Stimulated activated CD8-positive, alpha-beta memory T cell treated with anti-CD3 and anti-CD28 coated beads, Interleukin-12 subunit alpha, Interleukin-12 subunit beta, amount 100 ng/mL, for 4 hours (primary cell): ENCODE results near the gene SGK1.

ENCODE experiments used
- DNase-seq: peaks from one replicate; pipeline ENCODE4 v3.0.0-alpha.2; 2020; ENCODE audit warnings: low read depth

Gene SGK1

DNA sequence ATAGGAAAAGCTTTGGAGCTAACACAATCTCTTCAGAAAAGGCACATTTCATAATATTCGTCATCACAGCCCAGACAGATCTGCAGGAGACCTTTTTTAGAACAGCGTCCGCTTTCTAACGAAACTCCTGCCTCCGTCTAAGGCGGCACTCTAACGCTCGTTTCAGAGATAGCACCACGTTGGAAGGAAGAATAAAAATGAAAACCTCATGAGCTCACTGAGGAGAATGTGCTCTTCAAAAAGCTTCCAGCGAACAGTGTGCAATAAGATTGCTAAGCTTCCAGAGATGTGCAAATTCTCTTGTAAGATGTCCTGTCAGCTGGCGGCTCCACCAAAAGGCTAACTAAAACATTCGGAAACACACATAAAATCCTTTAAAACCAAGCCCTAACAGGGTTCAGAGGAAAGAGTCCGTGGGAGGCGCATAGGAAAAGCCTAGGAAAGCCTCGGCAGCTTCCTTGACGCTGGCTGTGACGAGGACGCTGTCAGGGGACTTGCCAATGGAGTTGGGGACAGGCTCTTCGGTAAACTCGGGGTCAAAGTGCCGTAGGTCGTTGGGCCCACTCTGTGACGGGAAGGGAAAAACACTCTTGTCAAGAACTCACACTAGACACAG is 147.9 kb downstream of the SGK1 start:
- DNase-seq: no peak

DNA sequence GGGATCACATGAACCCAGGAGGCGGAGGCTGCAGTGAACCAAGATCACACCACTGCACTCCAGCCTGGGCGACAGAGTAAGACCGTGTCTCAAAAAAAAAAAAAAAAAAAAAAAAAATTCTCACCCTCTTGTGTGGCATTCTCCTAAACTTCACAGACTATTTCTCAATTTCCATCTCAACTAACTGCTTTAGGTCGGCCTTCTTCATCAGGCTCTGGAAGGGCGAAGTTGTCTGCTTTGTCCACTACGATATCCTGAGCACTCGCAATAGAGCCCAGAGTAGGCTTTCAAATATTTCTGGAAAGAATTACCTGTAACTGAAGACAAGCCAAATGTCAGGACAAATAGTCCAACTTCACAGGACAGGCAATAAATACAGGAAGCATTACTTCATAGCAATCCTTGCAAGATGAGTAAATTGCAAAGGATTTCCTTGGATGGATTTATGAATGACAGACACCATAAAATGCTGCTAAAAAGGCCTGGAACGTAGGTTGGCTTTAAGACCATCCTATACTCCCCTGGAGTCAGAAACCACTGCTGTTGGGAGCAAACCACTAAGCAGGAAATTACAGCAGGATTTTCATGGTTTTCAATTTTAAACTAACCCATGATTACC is 149.2 kb downstream of the SGK1 start:
- no peak for DNase-seq

DNA sequence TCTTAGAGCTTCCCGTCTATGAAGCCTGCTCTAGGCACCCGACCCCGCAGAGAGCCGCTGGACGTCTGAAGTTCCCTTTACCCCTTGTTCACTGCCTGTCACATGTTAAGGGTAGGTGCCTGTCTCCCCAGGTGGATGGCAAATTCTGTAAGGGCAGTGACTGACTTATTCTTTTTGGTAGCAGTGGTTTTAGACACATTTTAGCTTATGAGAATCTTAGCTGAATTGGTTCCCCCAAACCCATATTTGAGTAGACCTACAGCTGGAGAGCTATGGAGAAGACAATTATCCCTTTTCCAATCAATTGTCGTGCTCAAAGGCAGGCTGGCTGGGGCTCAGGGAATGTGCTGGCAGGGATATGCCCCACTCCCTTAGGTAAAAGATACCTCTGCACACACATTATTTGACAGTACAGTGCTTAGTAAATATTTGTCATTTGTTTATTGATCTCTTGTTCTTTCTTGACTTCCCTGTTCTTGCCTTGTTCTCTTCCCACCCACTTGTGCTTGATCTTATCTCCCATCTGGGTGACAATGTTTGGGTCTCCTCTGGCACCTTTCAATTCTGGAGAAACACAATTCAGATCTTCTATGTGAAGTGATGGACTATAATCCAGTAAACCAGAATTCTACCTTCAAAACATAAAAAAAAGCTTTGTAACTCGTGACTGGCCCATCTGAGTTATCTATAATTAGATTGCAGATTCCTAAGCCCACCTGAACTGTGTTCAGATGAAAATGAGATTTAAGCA is 151.2 kb downstream of the SGK1 start:
- no peak for DNase-seq

DNA sequence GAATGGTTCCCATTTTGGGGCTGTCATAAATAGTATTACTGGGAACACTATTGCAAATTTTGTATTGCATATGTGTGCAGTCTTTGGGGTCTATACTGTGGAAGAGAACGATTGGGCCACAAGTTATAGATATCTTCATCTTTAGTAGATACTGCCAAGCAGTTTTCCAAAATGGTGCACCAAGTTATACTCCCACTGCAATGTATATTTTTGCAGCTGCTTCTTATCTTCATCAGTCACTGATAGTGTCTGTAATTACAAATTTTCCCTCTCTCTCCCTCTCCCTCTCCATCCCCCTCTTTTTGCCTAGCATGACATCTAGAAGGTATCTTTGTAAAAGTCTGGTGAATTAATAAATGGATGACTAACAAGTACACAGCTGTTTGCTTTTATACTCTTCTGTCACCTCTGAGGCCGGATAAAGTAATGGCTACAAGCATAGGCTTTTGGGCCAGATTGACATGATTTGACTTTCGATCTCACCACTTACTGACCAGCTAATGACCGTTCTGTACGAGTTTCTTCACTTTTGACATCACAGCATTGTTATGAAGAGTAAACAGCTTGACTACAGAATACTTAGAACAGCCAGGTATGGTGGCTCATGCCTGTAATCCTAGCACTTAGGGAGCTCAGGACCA is 152.2 kb downstream of the SGK1 start:
- DNase-seq: no peak

DNA sequence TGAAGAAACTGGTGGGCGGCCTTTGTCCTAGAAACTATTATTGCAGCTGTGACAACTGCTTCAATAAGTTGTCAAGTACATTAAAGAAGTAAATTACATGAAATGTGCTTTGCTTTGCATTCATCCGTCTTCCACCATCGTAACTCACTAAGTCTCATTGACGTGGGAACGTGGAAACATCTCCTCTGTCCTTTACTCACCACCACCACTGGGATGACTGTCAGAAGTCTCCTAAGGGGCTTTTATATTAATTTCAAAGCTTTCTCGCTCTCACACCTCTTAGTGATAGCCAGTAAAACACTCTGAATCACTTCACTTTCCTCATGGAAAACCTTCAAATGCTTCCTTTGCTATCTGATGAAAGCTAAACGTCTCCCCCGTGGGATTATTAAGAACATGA is 153.6 kb downstream of the SGK1 start:
- no peak for DNase-seq

DNA sequence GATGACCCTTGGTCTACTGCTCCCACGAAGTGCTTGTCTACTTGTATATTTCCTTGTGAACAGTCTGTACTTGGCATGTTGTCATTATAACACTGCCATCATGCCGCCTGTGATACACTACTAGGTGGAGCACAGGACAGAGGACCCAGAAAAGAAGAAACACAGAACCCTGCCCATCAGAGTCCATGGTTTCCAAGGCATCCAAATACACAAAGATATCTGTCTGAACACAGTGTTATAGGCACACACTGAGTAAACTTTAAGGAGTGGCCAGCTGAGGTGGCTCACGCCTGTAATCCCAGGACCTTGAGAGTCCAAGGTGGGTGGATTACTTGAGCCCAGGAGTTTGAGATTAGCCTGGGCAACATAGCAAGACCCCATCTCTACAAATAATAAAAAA is 155.0 kb downstream of the SGK1 start:
- no peak for DNase-seq

DNA sequence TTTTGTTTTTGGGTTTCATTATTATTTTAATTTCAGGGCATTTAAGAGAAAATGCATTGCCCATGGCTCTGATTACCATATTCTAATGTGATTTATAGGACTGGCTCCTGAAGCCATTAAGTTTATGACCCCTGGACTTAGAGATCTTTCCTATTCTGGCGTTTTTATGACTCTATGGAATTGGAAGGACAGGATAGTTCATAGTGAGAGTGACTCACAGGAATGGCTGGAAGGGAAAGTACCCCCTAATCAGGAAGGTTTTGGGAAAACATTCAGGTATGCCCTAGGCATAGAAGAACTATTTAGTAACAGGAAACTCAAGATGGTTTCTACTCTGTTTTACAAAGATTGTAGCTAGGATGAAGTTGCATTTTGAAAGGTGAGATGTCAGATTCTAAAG is 156.9 kb downstream of the SGK1 start:
- DNase-seq: no peak

DNA sequence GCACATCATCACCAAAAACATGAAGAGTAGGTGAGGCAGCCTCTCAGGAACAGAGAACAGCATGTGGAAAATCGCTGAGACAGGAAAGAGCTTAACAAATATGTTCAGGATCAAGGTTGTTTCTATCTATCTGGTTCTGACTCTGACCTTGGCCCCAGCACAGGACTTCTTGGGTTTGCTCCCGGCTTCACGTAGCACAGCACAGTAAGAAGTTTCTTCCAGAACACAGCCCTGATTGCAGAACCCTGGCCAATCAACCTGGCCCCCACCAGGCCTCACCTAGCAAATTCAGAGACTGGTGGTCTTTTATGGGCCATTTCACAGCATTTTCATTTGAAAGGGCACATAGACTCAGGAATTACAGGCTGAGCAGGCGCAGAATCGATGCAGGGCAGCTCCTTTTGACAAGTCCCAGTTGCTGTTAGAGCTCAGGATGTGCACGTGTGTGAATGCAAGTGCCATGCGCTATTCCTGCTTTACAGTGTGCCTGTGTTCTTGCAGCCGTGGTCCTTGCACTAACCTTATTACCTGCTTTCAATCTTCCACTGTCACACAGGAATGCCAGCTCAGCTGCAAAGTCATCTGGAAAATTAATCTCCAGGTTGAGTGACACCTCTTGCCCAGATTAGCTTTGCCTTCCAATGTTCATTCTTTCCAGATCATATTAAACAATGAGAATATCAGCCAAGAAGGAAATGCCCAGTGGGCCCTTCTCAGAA is 165.0 kb downstream of the SGK1 start:
- no peak for DNase-seq

DNA sequence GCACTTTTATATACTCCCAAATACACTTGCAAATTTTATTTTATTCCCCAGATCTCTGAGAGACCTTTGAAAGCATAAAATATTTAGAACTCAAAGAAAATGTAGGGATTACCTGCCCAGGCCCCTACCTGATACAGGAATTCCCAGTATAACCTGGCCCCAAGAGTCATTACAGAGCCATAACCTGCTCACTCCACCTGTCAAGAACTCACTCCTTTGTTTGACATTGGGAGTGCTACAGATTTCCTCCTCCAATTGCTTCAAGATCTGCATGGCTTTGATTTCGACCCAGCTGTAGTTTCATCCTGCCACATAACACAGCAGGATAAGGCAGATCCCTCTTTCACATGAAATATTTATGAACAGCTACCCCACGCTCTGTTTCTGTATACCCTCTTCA is 169.3 kb downstream of the SGK1 start:
- no peak for DNase-seq

DNA sequence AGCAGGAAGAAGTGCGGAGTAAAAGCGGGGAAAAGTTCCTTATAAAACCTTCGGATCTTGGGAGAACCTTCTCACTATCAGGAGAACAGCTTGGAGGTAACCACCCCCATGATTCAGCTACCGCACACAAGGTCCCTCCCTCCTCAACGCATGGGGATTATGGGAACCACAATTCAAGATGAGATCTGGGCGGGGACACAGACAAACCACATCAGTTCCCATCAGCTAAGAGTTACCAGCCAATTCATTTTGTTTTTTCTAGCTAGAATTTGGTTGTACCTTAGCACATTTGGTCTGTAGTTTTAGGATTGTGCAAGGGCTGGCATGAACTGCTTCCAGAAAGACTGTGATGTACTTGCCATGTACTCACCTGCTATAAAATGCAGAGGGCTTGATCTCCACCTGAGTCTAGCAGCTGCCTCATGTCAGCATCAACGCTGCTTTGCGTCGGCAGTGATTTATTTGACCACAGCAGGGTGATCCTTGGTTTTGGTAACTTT is 170.8 kb downstream of the SGK1 start:
- DNase-seq: no peak

DNA sequence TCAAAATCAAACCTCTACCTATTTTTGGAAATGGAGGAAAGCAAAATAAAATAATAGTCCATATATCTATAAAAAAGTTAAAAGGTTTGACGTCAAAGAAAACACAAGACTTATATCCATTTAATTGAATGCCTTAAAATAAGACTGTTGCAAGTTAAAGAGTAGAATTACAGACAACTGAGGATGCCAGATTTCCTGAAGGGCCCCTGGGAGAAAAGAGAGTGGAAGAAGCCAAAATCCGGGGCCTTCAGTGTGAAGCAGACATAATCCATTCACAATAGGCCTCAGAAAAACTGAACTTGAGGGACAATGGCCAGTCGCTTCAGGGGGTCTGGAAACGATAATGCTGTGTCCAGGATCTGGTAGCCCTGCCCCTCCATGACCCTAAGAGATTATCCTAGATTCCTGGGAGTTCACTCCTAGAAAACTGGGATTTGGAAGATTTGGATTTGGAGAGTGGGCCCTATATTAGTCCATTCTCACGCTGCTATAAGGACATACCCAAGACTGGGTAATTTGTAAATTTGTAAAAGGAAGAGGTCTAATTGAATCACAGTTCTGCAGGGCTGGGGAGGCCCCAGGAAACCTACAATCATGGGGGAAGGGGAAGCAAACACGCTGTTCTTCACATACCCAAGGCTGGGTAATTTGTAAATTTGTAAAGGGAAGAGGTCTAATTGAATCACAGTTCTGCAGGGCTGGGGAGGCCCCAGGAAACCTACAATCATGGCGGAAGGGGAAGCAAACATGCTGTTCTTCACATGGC is 171.5 kb downstream of the SGK1 start:
- DNase-seq: no peak

DNA sequence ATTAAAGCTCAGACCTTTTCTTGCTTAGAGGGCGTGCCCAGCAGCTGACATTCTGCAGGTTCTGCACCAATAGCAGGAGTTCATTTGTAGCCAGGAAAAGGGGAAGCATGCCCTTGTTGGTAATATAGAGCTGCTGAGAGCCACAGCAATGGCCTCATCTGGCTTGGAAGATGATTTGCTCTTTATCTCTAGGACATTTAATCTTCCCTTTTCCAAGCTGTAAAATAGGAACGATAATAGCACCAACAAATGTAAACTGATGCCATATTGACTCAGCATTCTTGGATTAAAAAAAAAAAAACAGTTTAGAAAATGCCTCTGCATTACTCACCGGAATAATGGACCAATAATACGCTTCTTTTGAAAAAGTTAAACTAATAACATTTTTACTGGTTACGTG is 172.1 kb downstream of the SGK1 start:
- DNase-seq: no peak

DNA sequence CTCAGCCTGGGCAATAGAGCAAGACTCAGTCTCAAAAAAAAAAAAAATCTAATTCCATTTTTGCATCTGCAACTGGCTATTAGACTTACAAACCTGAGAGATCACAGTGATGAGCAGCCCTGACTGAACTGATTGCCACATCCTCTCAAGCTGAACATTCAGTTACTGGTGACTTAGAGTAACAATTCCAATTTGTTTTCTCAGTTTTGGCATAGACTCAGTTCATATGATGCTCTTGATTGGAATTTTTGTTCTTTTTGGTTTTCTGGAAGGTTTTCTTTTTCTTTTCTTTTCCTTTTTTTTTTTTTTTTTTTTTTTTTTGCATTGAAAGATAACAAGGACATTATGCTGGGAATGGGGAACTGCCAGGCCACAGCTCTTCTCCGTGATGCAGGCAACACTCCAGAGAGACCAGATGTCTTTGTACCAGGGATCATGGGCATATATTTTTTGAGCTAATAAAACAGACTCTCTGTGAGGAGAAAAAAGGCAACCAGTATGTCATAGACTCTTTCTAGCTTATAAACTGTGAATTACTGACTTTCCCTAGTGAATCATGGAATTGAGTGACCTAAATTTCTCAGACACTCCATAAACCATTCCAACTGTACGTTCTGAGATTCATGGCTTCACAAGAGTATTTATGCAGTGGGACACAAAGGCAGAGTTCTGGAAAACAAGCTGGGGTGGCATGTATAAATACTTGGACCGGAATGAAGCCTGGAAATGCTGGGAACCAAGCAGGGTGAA is 179.5 kb downstream of the SGK1 start:
- DNase-seq: no peak

DNA sequence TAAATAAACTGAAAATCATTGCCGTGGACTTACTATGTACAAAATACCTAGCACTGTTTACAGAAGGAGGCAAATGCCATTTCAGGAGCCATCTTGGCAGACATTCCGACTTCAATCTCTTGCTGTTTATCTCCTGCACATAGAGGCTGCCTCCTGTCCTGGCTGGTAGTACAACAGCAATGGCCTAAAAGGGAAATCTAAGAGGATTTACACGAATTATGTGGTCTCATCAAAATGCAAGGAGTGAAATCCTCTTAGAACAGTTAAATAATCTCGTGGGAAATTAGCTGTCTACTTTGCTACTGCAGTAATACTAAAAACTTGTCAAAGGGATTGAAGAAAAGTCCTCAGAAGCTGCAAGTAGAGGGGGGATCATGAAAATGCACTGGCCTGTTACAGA is 183.3 kb downstream of the SGK1 start:
- no peak for DNase-seq

DNA sequence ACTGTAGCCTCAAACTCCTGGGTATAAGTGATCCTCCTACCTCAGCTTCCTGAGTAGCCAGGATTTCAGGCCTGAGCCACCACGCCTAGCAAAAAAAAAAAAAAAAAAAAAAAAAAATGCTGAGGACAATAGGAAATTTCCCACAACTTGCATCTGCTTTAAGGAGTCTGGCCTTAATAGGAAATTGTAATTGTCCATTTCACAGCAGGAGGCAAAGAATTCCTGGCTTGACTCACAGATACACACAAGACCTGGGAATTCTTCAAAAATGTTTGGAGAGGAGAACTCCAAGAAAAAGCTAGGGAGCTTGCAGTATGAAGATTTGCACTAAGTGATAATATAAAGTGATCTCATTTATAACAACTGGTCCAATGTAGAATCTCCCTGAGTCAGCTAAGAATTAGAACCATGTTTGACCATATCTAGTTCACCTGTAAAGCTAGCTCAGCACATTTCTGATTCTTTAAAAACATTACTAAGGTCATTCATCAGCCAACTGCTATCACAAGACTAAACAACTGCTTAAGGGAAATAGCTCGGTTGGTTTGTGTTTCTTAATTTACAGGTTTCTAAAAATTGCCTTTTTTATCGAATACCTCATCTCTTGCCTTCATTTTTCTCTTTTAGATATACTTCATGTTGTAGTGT is 185.3 kb downstream of the SGK1 start:
- DNase-seq: no peak

DNA sequence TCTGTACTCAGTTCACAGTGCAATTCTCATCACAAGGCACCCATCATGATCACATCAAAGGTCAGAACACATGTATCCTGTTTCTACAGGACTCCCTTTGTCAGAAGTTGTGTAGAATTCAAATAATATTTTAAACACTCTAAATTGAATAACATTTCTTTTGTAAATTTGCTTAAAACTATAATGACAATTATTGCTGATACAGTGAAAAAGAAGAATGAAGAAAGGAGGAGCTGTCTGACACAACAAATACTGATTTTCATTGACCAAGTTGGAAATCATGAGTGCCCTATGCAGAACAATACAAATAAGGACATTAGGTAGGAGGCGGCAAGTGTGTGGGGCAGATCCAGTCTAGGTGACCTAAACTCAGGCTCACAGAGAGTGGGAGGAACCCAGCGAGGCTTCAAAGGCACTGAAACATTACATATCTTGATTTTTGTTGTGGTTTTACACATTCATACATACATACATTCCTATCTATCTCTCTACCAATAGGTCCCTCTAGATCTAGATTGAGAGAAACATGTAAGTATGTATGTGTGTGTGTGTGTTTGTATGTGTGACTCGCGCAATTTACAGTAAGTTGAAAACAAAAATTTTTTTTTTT is 186.3 kb downstream of the SGK1 start:
- no peak for DNase-seq

DNA sequence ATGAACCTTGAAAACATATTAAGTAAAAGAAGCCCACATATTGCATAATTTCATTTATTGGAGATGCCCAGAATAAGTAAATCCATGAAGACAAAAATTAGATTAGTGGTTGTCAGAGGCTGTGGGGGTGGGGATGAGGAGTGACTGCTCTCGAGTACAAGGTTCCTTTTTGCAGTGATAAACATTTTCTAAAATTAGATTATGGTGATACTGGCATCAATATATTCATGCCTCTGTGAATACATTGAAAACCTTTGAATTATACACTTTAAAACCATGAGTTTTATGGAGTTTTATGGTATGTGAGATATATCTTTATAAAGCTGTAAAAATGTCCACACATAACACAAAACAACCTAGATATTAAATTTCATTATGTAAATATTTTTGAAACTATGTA is 189.8 kb downstream of the SGK1 start:
- no peak for DNase-seq

DNA sequence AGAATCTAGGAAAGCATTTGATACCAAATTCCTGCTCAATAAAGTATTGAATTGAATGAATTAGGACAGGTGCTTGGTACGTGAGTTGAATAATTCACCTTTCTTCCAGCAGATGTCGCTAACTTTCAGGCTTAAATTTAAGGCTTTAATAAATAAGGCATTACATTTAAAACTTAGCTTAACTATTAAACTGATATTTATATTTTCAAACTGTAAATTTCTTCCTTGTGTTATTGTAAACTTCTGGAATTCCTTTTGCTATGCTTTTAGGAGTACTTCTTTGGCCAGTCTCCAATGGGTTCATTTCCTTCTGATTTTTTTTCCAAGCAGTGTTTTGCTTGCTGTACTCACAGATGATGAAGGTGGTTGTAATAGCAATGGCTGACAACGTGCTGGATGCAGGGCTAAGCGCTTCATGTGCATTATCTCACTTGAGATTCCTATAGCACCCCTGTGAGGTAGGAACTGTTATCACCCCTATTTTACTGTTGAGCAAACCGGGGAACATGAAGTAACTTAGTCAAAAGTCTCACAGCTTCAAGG is 194.2 kb downstream of the SGK1 start:
- no peak for DNase-seq

DNA sequence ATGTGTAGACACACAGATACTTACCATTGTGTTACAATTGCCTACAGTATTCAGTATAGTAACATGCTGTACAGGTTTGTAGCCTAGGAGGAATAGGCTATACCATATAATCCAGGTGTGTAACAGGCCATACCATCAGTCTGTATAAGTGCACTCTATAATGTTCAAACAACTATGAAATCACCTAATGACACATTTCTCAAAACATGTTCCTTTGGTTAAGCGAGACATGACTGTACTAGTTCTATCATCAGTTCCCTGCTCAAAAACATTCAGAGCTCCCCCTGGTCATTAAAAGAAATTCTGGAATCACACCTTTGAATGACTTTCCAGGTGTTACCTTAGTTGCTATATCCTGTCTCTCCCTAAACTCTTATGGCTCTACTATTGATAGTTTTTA is 195.1 kb downstream of the SGK1 start:
- DNase-seq: no peak

DNA sequence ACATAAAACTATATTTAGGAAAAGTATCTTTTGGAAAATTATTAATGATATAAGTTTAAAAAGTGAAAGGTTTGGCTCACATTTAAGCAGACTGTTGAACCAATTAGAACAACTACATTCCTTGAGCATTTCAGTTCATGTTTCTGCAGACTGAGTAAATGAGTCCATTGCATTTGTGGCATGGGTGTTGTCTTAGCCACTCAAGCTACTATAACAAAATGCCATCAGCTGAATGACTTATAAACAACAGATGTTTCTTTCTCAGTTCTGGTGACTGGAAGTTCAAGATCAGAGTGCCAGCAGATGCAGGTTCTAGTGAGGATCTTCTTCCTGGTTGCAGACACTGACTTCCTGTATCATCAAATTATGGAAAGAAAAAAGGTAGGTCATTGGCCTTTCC is 198.4 kb downstream of the SGK1 start:
- DNase-seq: no peak
